ENCODE data around the gene UQCRH. TPM values are rescaled to one million over a fixed set of nuclear protein-coding genes. Genes with fewer than 3 reads are reported as not detected.

Gene UQCRH
- 750 and 1,189 TPM in 2 replicates for total RNA-seq (ENCODE audit: low replicate concordance)

DNA sequence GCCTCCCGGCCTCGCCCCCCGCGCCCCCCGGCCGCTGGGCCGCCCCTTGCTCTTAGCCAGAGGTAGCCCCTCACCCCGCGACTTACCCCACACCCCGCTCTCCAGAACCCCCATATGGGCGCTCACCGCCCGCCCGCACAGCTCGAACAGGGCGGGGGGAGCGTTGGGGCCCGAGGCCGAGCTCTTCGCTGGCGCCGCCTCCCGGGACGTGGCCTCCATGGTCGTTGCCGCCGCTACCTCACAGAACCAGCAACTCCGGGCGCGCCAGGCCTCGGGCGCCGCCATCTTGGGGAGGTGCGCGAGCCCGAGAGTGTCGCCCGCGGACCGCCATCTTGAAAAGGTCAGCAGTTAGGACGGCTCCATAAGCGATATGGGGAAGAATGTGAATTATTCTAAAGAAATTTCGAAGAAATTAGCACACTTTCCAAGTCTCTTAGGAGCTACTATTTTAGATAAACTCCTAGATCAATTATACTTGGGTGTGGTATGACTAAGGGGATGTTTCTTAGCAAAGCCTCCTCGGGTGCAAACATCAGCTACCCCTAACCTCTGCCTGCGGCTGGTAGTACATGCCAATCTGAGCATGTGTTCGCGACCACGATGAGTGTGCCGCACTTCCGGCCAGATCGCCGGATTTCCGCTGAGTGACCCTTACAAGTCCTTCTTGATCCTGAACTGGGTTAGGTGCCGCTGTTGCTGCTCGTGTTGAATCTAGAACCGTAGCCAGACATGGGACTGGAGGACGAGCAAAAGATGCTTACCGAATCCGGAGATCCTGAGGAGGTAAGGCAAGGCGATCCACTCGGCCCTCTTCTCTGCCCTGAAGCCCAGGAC is at the start of gene UQCRH, which contains the start of gene LRRC41:
UQCRH (plus strand) TSS at position 661 of the 834 bp plus-strand sequence; CDS start at position 730, 69 bp downstream.
LRRC41 (minus strand) TSS at position 579 of the 834 bp plus-strand sequence; CDS start at position 285, 294 bp downstream.

DNA sequence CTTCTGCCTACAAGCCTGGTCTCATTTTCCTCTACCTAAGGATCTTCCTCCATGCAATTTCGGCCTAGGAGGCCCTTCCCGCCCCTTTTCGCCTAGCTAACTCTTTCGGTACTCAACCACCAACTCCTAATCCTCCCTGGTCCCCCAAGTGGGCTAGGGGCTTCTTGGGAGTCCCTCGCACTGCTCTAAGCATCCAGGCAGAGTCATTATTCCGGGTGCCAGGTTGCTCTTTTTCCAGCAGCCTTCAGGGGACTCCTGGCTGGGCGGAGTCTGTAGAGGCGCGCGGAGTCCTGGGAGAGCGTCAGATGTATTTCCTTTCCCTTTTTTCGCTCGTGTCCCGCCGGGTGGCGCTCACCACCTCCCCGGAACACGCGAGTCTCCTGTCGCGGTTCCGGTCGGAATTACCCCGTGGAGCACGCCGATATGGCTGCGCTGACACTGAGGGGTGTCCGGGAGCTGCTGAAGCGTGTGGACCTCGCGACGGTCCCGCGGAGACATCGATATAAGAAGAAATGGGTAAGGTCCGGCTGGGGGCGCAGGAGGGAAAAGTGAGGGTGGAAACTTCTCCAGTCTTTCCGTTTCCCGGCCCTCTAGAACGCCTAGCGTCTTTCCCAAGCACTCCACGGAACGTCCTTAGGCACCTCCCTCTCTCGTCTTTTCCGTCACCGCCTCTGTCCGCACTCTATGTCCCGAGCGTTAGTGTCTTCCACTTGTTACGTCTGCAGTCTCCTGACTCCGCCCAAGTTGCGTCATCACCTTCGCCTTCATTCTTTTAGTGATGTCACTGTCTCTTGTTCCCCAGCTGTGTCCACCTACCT is 37.1 kb downstream of the UQCRH start, which contains the start of gene NSUN4:
NSUN4 (plus strand) TSS at position 404 of the 818 bp plus-strand sequence; CDS start at position 424, 20 bp downstream.

Other genes with a start within 250 kb of the UQCRH start
- 0.59 and 3.1 TPM in 2 replicates for gene PIK3R3, start 171.1 kb upstream of the UQCRH start, total RNA-seq (ENCODE audit: low replicate concordance)
- 0.35 and 0.68 TPM in 2 replicates for gene TSPAN1, start 128.6 kb upstream of the UQCRH start, total RNA-seq (ENCODE audit: low replicate concordance)
- not detected in 2 replicates for gene P3R3URF, start 127.2 kb upstream of the UQCRH start, total RNA-seq (ENCODE audit: low replicate concordance)
- gene POMGNT1, start 105.3 kb upstream of the UQCRH start, total RNA-seq (ENCODE audit: low replicate concordance) = 26.1 and 46.4 TPM in 2 replicates
- gene LURAP1, start 100.4 kb upstream of the UQCRH start, total RNA-seq (ENCODE audit: low replicate concordance) = 3.5 and 5.5 TPM in 2 replicates
- gene RAD54L, start 55.9 kb upstream of the UQCRH start, total RNA-seq (ENCODE audit: low replicate concordance) = 0.82 and 1.6 TPM in 2 replicates
- gene LRRC41, start 82 bp upstream of the UQCRH start, total RNA-seq (ENCODE audit: low replicate concordance) = 36.2 and 66.6 TPM in 2 replicates
- gene NSUN4, start 37.1 kb downstream of the UQCRH start, total RNA-seq (ENCODE audit: low replicate concordance) = 15.4 and 16.3 TPM in 2 replicates
- gene FAAH, start 90.6 kb downstream of the UQCRH start, total RNA-seq (ENCODE audit: low replicate concordance) = 0.53 and 0.70 TPM in 2 replicates
- not detected in 2 replicates for gene DMBX1, start 186.1 kb downstream of the UQCRH start, total RNA-seq (ENCODE audit: low replicate concordance)
- gene KNCN, start 247.9 kb downstream of the UQCRH start, total RNA-seq (ENCODE audit: low replicate concordance) = not detected in 2 replicates

Measured in smooth muscle cell of the coronary artery (primary cell).